Activated CD4-positive, alpha-beta T cell treated with anti-CD3 and anti-CD28 coated beads, Interleukin-2, amount 50 U/mL, for 24 hours (primary cell): Measurements from ENCODE around the gene ITGAL.
"Not testable (repeated sequence)": the region's sequence is repeated elsewhere in the genome, so short reads cannot be mapped to it uniquely, and the experiment has no call there.

Experiments
- DNase-seq, 2 donors: peaks; one replicate each; pipeline ENCODE4 v3.0.0-alpha.2; 2020; ENCODE audit warnings: low read depth in 1 of 2, low spot score in 1 of 2

The ITGAL gene

GRCh38 chr16:30526137-30526822 lies 53.7 kb downstream of the ITGAL start, which contains the start of gene ZNF768:
Gene ZNF768 (minus strand): TSS chr16:30526566. CDS start chr16:30526413, 153 bp downstream.
- no peak for DNase-seq

DNA sequence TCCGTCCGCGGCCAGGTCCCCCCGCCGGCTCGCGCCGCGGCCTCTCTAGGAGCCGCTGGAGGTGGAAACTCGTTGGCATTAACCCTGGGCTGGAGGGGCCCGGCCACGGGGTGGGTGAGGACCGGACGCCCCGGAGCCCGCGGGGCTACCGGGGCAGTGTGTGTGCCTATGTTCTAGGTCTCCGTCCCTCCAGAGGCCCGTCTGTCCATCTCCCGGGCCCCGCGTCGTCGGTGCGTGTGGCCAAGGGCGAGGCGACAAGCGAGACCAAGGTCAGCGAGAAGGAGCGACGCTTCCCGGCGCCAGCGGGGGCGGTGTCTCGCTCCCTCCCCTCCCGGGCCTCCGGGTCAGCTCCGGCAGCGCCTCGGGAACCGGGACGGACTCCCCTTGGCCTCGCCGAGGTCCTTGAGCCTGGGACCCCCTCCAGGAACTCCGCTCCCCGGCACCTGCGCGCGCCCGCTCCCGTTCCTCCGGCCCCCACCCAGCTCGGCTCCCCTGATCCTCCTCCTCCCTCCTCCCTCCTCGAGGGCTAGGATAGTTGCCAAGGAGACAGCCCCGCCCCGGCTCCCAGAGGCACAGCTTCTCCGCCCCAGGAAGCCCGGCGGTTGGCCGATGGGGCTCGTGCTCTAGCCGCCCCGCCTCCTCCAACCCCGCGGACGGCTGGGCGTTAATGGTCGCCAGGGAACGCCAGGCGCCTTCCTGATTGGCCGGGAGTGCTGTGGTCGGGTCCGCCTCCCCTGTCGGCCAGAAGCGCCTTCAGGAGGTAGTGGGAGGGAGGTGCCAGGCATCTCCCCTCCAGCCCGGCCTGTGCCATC lies 54.5 kb downstream of the ITGAL start:
- DNase-seq: peak; percentile 77 to 92

- DNase-seq: no peak
Measured at GRCh38 chr16:30527635-30528178, 55.2 kb downstream of the ITGAL start.

DNA sequence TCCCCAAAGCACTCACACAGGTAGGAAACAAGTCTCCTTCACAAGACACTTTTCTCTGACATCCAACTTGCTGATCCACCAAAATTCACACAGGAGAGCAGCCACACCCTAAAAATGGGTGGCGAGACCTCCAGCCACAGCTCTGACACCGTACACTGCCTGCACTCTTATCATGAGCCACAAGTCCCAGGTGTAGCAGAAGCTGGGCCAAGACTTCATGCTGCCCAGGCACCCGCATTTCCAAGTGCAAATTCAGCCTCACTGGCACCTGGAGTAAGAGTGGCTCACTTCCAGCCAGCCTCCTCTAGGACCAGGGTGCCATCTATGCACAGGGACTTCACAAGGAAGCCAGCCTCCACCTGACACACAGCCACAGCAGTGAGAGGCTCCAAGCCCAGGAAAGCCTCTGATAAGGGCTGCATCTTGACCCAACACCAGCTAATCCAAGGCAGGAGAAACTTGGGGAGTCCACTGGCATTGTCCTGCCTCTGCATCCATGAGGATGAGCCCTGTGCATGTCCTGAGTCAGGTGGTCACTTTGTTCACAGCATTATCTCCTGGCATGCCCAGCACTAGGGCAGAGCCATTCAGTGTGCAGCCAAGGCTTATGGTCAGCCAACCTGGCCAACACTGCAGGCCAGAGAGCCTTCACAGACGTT lies 56.4 kb downstream of the ITGAL start:
- DNase-seq: no peak

DNA sequence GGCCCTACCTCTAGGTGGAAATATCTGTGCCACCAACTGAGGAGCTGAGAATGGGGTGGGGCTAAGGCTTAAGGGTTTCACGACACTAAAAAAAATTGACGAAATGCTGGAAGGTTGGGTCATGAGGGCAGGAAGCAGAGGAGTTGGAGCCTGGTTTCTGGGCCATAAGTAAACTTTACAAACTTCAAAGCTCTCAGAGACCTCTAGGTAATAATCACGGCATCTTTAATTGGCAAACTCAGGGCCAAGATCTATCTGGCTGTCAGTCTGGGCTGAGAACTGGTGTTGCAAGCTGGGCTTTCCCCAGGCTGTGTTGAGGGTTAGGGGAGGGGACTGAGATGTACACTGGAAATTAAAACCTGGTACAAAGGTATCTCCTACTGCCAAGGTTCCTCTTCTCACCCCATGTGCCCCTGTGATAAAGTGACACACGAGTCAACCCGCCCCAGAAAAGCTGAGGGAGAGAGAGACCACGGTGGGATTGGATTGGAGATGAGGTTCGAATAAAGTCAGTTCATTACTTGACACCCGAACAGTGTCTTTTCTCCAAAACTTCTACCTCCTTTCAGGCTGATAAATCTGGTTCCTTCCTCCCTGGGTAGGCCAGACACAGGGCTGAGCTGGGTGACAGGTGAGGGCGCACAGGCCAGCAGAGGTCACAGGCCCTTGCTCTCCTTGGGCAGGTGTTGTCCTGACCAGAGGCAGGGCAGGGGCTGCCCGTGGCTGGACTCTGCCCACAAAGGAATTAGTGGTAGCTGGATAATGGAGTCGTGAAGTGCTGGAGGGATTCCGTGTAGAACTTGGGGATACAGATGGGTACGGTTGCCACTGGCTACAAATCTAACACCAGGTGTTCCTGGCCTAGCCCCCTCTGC lies 57.9 kb downstream of the ITGAL start:
- no peak for DNase-seq

DNA sequence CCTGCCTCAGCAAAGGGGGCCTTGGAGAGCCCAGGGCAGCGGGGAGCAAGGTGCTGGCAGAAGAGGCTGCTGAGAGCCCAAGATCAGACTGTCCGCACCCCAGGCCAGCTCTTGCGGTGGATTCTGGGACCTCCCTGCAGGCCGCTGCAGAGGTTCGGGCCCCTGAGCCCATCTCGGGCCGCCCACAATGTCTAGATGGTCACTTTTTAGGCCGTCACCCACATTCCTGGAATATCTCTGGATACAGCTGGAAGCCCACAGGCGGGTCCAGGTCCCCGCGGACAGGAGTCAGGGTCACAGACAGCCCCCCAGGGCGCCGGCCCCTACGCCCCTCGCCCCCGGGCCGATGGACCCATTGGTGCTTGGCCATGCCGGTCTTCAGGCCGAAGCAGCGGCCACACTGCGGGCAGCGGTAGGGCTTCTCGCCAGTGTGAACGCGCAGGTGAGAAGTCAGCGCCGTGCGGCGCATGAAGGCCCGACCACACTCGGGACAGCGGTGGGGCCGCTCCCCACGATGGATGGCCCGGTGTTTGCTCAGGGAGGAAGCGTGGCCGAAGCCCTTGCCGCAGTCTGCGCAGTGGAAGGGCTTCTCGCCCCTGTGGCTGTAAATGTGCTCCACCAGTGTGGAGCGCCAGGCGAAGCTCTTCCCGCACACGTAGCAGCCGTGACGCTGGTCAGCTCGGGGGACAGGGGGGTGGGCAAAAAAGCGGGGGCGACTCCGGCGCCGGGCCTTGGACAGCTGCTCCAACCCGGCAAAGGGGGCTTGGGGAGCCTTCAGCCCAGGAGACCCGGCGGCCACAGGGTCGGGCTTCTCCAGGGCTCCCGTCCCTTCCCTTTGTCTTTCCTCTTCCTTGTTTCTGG lies 60.0 kb downstream of the ITGAL start:
- DNase-seq: no peak

- DNase-seq: no peak
Measured at GRCh38 chr16:30533146-30533522, 60.6 kb downstream of the ITGAL start.

GRCh38 chr16:30533748-30534367 lies 61.3 kb downstream of the ITGAL start:
- DNase-seq: no peak

GRCh38 chr16:30534368-30535105 lies 62.0 kb downstream of the ITGAL start, which contains the start of gene ZNF747:
Gene ZNF747 (minus strand): TSS chr16:30534858. CDS start chr16:30534679, 179 bp downstream.
- peak; percentile 82 to 88 for DNase-seq

GRCh38 chr16:30535106-30535776 lies 62.7 kb downstream of the ITGAL start:
- DNase-seq: peak in 1 of 2 donors; percentile 39

DNA sequence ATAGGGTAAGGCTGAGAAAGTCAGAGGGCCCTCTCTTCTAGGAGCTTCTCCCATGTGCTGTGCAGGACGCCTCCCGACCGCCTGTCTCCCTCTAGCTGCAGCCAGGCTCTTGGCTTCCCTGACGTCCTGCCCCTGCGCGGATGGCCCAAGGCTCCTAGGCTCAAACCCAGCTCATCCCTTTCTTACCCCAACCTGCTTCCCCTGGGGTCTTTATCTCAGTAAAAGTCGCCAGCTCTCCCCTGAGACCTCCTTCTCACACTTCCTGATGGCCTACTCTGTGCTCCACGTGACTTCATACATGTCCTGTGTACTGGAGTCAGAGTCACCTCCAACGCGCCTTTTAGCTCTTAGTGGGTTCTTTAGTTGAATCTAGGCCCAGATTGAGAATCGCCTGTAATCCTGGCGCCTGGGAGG lies 63.2 kb downstream of the ITGAL start:
- peak; percentile 57 to 70 for DNase-seq

DNA sequence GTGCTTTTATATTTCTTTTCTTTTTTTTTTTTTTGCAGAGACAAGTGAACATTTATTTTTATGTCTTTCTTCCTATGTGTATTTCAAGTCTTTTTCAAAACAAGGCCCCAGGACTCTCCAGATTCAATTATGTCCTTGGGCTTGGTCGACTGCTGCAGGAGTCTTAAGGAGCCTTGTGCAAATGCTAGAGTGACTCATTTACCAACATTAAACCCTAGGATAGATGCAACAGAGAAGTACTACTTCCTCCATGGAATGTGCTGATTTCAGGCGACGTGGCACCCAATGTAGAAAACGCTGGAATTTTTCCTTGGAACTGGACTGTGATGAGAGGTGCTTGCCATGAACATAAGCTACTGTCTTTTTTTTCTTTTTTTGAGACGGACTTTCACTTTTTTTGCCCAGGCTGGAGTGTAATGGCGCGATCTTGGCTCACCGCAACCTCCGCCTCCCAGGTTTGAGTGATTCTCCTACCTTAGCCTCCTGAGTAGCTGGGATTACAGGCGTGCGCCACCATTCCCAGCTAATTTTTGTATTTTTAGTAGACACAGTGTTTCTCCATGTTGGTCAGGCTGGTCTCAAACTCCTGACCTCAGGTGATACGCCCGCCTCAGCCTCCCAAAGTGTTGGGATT lies 64.0 kb downstream of the ITGAL start:
- DNase-seq: not testable (repeated sequence)

- no peak for DNase-seq
Measured at GRCh38 chr16:30539000-30539964, 66.7 kb downstream of the ITGAL start.

GRCh38 chr16:30539986-30540526 lies 67.5 kb downstream of the ITGAL start:
- DNase-seq: not testable (repeated sequence)

- not testable (repeated sequence) for DNase-seq
Measured at GRCh38 chr16:30540916-30541464, 68.4 kb downstream of the ITGAL start.
